ENCODE results near the gene SDK1. TPM values are rescaled to one million over a fixed set of nuclear protein-coding genes. Genes with fewer than 3 reads are reported as not detected.

SDK1 gene, protein sequence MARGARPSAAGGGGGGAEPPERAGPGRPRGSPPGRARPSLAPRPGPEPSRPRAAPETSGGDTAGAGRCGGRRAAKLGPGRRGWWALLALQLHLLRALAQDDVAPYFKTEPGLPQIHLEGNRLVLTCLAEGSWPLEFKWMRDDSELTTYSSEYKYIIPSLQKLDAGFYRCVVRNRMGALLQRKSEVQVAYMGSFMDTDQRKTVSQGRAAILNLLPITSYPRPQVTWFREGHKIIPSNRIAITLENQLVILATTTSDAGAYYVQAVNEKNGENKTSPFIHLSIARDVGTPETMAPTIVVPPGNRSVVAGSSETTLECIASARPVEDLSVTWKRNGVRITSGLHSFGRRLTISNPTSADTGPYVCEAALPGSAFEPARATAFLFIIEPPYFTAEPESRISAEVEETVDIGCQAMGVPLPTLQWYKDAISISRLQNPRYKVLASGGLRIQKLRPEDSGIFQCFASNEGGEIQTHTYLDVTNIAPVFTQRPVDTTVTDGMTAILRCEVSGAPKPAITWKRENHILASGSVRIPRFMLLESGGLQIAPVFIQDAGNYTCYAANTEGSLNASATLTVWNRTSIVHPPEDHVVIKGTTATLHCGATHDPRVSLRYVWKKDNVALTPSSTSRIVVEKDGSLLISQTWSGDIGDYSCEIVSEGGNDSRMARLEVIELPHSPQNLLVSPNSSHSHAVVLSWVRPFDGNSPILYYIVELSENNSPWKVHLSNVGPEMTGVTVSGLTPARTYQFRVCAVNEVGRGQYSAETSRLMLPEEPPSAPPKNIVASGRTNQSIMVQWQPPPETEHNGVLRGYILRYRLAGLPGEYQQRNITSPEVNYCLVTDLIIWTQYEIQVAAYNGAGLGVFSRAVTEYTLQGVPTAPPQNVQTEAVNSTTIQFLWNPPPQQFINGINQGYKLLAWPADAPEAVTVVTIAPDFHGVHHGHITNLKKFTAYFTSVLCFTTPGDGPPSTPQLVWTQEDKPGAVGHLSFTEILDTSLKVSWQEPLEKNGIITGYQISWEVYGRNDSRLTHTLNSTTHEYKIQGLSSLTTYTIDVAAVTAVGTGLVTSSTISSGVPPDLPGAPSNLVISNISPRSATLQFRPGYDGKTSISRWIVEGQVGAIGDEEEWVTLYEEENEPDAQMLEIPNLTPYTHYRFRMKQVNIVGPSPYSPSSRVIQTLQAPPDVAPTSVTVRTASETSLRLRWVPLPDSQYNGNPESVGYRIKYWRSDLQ (N-terminal part only)
- total RNA-seq = 0.32 and 1.3 TPM in 2 replicates

DNA sequence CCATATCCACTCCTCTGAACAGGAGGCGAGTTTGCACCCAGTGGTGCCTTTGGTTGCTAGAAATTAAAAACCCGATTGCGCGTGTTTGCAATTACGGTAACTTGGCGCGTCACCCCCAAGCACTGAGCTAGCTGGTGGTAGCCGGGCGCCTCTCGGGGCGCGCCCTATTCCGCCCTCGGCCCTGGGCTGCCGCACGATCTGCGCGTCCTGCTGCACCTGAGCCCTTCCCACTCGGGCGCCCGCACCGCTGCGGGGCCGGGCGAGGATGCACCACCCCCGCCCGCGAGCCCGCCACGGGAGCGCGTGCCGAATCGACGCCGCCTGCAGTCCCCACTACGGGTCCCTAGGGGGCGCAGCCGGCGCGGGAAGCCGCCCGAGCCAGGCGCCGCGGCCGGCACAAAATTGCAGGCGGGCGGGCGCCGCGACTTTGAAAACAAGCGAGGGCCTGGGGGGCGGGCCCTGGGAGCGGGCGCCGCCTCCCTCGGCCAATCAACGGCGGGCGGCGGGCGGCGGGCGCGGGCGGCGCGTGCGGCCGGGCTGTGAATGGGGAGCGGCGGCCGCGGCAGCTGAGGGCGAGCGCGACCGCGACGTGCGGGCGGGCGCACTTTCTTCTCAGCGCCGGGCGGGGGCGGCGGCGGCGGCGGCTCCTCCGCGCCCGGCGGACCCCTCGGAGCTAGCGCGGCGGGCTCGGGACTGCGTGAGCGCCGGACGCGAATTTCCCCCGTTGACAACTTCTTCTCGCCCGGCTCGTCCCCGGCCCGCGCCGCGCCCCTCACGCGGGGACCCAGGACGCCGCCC, at the start of gene SDK1:
SDK1 (plus strand) TSS at position 602 of the 798 bp plus-strand sequence. CDS start 335 bp downstream, outside the sequence.
- TF ChIP-seq, protein P1, sequence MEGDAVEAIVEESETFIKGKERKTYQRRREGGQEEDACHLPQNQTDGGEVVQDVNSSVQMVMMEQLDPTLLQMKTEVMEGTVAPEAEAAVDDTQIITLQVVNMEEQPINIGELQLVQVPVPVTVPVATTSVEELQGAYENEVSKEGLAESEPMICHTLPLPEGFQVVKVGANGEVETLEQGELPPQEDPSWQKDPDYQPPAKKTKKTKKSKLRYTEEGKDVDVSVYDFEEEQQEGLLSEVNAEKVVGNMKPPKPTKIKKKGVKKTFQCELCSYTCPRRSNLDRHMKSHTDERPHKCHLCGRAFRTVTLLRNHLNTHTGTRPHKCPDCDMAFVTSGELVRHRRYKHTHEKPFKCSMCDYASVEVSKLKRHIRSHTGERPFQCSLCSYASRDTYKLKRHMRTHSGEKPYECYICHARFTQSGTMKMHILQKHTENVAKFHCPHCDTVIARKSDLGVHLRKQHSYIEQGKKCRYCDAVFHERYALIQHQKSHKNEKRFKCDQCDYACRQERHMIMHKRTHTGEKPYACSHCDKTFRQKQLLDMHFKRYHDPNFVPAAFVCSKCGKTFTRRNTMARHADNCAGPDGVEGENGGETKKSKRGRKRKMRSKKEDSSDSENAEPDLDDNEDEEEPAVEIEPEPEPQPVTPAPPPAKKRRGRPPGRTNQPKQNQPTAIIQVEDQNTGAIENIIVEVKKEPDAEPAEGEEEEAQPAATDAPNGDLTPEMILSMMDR (IDR thresholded peaks at IDR 0.05) = no peak
- no peak within 1 kb of the TSS for H3K27ac Mint-ChIP-seq
- H3K4me1 Mint-ChIP-seq = peaks cover 11% of the 10 kb centered on the region
- ATAC-seq (ENCODE audit: low read depth) (peak; percentile 95), DNase-seq (peak; percentile 94)
- H3K9me3 Mint-ChIP-seq = no peaks in the 10 kb centered on the region
- H3K36me3 Mint-ChIP-seq (ENCODE audit: low read depth) = no peaks in the 10 kb centered on the region
- peaks cover 33% of the 10 kb centered on the region for H3K27me3 Mint-ChIP-seq
- intact Hi-C loops (cut with micrococcal nuclease) = loop anchor here (1.0 to 5.0 kb wide), 7 partner anchors 296 to 1476 kb away; partner anchors contain the start of gene AP5Z1
- ChIA-PET POLR2A (no interaction called here), CTCF (interaction anchor here (0.6 to 1.4 kb wide), 5 partner anchors 9 to 1397 kb away, joined by 3 to 4 read pairs (median 3); no protein-coding TSS in a partner anchor)
- H3K4me3 Mint-ChIP-seq = peak within 1 kb of the TSS; percentile 84

DNA sequence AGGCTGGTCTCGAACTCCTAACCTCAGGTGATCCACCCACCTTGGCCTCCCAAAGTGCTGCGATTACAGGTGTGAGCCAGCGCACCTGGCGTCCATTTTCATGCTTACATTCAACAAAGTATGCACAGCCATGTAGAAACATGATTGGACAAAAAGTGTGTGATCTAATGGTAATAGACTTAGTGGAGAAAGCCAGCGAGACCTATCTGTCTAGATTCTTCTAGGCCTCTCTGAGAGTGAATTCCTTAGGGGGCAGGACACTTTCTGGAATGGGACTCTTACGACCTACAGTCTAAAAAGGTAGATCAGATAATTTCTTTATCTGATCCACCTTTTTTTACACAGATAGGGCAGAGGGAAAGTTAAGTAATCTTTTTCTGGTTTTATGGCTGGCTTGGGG, 46.3 kb upstream of the SDK1 start:
- POLR2A ChIA-PET = no interaction called here
- H3K36me3 Mint-ChIP-seq (ENCODE audit: low read depth) = no peaks in the 10 kb centered on the region
- intact Hi-C loops (cut with micrococcal nuclease) = no loop called here

DNA sequence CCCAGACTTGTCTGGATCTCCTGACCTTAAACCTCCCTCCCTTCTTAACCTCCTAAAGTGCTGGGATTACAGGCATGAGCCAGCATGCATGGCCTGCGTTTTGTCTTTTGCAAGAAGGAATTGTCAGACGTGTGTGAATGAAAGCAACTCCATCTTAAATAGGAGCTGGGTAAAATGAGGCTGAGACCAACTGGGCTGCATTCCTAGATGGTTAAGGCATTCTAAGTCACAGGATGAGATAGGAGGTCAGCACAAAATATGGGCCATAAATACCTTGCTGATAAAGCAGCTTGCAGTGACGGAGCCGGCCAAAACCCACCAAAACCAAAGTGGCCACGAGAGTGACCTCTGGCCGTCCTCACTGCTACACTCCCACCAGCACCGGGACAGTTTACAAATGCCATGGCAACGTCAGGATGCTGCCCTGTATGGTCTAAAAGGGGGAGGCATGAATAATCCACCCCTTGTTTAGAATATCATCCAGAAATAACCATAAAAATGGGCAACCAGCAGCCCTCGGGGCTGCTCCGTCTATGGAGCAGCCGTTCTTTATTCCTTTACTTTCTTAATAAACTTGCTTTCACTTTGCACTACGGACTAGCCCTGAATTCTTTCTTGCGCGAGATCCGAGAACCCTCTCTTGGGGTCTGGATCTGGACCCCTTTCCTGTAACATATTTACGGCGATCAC, 41.2 kb upstream of the SDK1 start:
- Mint-ChIP-seq H3K27ac (no peak overlapping the region), H3K4me1 (no peaks in the 10 kb centered on the region), H3K27me3 (peaks cover 26% of the 10 kb centered on the region), H3K4me3 (no peak overlapping the region), H3K36me3 (ENCODE audit: low read depth) (no peaks in the 10 kb centered on the region), H3K9me3 (no peaks in the 10 kb centered on the region)
- ATAC-seq (ENCODE audit: low read depth) (no peak), DNase-seq (no peak)
- ChIA-PET CTCF (no interaction called here), POLR2A (no interaction called here)
- TF ChIP-seq, protein P1 (IDR thresholded peaks at IDR 0.05) = no peak
- intact Hi-C loops (cut with micrococcal nuclease) = no loop called here

More for the DNA sequence above, 46.3 kb upstream of the SDK1 start:
- Mint-ChIP-seq H3K9me3 (no peaks in the 10 kb centered on the region), H3K4me3 (no peak overlapping the region), H3K27ac (no peak overlapping the region), H3K4me1 (no peaks in the 10 kb centered on the region), H3K27me3 (peaks cover 23% of the 10 kb centered on the region)
- CTCF ChIA-PET = no interaction called here
- TF ChIP-seq, protein P1 (IDR thresholded peaks at IDR 0.05) = no peak
- no peak for ATAC-seq (ENCODE audit: low read depth)
- DNase-seq = no peak

DNA sequence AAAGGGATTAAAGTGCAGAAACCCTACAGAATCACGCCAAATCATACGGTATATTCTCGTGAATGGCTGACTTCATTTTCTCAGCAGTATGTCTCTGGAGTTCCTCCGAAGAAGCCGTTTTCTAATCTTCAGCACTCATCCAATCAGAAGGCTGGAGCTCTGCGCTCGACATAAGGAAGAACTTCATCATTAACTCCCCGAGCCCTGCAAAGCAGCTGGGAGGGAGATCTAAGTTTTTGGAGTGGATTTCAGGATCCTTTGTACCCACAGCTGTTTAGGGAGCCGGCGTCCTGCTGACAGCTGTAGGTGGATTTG, 40.7 kb upstream of the SDK1 start:
- POLR2A ChIA-PET = no interaction called here
- no peak overlapping the region for H3K27ac Mint-ChIP-seq
- H3K4me1 Mint-ChIP-seq = no peaks in the 10 kb centered on the region
- no peaks in the 10 kb centered on the region for H3K9me3 Mint-ChIP-seq
- intact Hi-C loops (cut with micrococcal nuclease) = no loop called here
- DNase-seq (no peak), ATAC-seq (ENCODE audit: low read depth) (no peak)
- no peaks in the 10 kb centered on the region for H3K36me3 Mint-ChIP-seq (ENCODE audit: low read depth)
- CTCF ChIA-PET = no interaction called here
- H3K4me3 Mint-ChIP-seq = no peak overlapping the region
- H3K27me3 Mint-ChIP-seq = peaks cover 28% of the 10 kb centered on the region
- TF ChIP-seq, protein P1 (IDR thresholded peaks at IDR 0.05) = no peak

All from activated B cell treated with CpG ODN at 0.5 μM for 24 hours (primary cell).